GM18508 (cell line): ENCODE measurements around the gene PLEKHN1.
"Not testable (repeated sequence)": the region's sequence is repeated elsewhere in the genome, so short reads cannot be mapped to it uniquely, and the experiment has no call there.

Experiments
- ATAC-seq: cut with Tn5 transposase; IDR thresholded peaks from one replicate; pipeline ENCODE4 v1.9.1; 2021; ENCODE audit warnings: moderate number of reproducible peaks; ENCODE audit not compliant: insufficient read depth, unreplicated experiment

PLEKHN1 gene

DNA sequence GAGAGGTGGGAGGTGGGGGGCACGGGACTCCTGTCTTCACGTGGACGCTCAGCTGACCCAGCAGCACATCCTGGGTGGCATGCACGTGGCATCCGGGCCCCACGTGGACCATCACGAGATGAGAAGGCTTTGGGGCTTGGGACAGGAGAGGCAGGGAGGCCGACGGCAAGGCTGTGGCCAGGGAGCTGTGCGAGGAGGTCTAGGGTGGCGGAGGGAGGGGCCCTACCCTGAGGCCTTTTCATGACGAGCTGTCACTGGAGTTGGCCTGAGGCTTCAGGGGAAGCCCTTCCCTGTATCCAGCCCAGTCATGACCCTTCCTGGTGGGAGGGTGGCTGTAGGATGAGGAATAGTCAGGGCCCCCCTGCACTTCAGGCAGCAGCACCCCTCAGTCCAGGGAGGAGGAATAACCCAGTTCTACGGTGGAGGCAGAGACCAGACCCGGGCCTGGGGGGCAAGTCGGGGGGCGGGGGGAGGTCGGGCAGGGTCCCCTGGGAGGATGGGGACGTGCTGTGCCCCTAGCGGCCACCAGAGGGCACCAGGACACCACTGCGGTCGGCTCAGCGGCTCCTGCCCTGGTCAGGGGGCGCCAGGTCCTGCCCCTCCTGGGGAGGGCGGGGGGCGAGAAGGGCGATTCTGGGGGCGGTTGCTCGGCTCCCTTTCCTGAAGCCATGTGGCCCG is 17.7 kb downstream of the PLEKHN1 start:
- ATAC-seq = no peak

DNA sequence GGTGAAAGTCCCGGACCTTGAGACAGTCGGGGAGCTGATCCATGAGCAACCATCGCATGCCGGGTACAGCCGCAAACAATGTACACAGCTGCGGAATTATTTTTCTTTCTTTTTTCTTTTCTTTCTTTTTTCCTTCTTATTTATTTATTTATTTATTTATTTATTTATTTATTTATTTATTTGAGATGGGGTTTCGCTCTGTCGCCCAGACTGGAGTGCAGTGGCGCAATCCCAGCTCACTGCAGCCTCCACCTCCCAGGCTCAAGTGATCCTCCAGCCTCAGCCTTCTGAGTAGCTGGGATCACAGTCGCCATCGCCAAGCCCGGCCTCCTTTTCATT is 18.2 kb downstream of the PLEKHN1 start:
- ATAC-seq = no peak

DNA sequence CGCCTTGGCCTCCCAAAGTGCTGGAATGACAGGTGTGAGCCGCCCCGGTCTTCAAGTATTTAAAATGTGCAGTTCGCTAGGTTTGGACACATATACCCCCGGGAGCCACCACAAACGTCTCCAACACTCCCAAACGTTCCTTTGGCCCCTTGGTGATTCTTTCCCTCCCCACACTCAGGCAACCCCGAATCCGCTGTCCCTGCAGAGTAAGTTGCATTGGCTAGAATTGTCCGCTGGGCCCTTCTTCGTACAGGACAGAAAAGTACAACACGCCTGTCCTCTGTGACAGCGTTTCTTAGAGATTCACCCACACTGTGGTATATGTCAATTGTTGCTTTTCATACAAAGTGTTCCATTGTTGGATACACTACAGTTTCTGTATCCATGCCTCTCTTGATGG is 18.8 kb downstream of the PLEKHN1 start:
- ATAC-seq = no peak

DNA sequence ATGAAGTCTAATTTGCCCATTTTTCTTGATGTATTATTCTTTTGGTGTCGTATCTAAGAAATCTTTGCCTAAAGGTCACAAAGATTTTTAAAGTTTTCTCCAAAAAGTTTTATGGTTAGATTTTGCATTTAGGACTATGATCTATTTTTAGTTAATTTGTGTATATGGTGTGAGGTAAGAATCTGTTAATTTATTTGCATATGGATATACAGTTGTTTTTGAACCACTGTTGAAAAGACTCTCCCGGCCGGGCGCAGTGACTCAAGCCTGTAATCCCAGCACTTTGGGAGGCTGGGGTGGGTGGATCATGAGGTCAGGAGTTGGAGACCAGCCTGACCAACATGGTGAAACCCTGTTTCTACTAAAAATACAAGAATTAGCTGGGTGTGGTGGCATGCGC is 21.8 kb downstream of the PLEKHN1 start:
- not testable (repeated sequence) for ATAC-seq

DNA sequence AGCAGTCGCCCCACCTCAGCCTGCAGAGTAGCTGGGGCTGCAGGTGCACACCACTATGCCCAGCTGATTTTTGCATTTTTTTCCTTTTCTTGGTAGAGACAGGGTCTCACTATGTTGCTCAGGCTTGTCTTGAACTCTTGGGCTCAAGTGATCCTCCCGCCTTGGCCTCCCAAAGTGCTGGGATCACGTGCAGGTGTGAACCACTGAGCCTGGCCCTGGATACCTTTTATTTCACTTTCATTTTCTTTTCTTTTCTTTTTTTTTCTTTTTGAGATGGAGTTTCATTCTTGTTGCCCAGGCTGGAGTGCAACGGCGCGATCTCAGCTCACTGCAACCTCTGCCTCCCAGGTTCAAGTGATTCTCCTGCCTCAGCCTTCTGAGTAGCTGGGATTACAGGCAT is 25.0 kb downstream of the PLEKHN1 start:
- ATAC-seq = not testable (repeated sequence)

GRCh38 chr1:991895-992294 is 25.6 kb downstream of the PLEKHN1 start:
- no peak for ATAC-seq

GRCh38 chr1:992362-992761 is 26.1 kb downstream of the PLEKHN1 start:
- no peak for ATAC-seq

GRCh38 chr1:993379-993995 is 27.2 kb downstream of the PLEKHN1 start:
- no peak for ATAC-seq

- ATAC-seq = not testable (repeated sequence)
These were observed 28.3 kb downstream of the PLEKHN1 start for GRCh38 chr1:994546-994945.

GRCh38 chr1:995665-996633 is 29.7 kb downstream of the PLEKHN1 start:
- no peak for ATAC-seq

GRCh38 chr1:996851-997712 is 30.8 kb downstream of the PLEKHN1 start:
- no peak for ATAC-seq

DNA sequence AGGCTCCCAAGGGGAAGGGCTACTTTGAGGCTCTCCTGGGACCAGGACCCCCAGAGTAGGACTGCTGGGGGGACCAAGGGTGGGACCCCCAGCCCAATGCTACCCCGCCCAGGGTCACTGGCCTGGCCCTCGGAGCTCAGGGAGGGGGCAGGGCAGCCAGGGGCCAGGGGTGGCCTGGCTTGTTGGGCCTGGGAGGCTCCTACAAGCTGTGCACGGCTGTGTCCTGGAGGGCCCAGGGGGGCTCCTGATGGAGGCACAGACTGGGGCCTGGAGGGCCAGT is 31.4 kb downstream of the PLEKHN1 start:
- no peak for ATAC-seq

DNA sequence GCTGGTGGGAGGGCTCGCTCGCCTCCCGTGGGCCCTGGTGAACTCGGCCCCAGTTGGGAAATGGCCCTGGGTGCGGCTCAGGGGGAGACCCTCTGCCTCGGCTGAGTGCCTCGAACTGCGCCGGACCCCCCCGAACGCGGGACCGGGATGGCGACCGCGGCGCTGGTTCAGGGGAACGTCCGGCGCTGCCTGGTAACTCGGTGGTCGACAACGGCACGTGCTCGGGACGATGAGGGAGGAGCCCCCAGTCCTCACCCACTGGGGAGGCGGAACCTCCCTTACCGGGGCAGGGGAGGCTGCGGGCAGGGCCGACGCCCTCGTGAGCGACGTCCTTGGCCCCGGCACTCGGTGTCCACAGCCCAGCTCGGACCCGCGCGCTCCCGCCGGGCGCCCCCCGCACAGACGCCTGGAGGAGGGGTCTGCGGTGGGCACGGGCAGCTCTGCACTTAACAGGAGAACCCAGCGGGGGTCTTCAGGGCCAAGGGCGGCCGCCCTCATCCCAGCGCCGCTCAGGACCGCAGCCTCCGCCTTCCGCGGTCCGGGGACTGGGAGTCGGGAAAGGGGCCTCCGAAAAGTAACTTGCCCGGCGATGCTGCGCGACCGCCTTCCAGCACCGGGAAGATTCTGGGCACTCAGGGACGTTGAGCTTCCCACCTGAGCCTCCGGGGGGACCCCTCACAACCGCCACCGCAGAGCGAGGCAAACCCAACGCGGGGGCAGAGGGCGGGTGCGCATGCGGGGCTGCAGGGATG is 31.9 kb downstream of the PLEKHN1 start:
- no peak for ATAC-seq

GRCh38 chr1:998745-998994 is 32.4 kb downstream of the PLEKHN1 start:
- no peak for ATAC-seq

GRCh38 chr1:998995-999724 is 32.9 kb downstream of the PLEKHN1 start:
- ATAC-seq = no peak

- no peak for ATAC-seq
These were observed 33.6 kb downstream of the PLEKHN1 start, which contains the start of gene HES4 for GRCh38 chr1:999725-1000356. Gene HES4 (minus strand): TSS chr1:1000097. CDS start chr1:999973, 124 bp downstream.

DNA sequence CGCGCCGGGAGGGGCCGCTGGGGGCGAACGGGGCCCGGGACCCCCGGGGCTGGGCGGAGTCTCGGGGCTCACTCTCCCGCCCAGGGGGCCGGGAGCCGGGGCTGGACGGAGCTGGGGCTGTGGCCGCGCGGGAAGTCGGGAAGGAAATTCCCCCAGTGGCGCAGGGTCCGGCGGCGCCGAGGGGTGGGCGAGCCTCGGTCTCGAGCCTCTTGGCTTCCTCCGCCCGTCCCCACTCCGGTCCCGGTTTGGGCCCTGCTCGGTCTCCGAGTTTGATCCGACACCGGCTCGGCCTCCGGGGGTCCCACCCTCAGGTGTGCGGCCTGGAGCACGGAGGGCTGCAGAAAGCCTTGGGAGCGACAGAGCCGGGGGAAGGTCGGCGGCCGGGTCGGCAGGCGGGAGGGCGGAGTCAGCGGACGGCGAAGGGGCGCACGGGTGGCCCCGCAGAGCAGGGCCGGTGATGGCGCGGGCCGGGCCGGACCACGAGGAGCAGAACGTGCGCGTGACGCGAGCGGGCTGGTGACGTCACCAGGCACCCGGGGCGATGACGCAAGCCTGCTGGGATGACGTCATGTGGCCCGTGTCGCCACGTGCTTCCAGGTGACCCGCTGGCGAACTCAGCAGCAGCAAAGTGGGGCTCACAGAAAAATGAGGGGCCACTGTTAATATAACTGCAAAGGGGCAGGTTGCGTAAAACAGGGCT is 34.2 kb downstream of the PLEKHN1 start:
- no peak for ATAC-seq

- no peak for ATAC-seq
These were observed 34.9 kb downstream of the PLEKHN1 start for GRCh38 chr1:1001057-1001783.
